K562 (cell line): ENCODE measurements around the gene HECW1.

Experiments
- CBX8 ChIP-seq: fragments of 200-600 bp; sonication (generic); IDR thresholded peaks from 2 replicates; pipeline ENCODE4 v1.6.1; 2012; ENCODE audit warnings: borderline replicate concordance, mixed run types, low read depth, mild to moderate bottlenecking, moderate library complexity, mixed read lengths, low read length, control low read depth, inconsistent platforms; ENCODE audit not compliant: poor library complexity, severe bottlenecking; ENCODE audit errors: extremely low read depth
- JUNB ChIP-seq: fragments of 450-650 bp; formaldehyde crosslinking; conservative IDR thresholded peaks from 2 replicates; pipeline ENCODE4 v1.4.0; 2020; ENCODE audit warnings: mild to moderate bottlenecking
- POLR2A ChIP-seq: fragments of 450-650 bp; conservative IDR thresholded peaks from 2 replicates; pipeline ENCODE4 v1.6.1; 2016
- POLR2AphosphoS5 ChIP-seq: IDR thresholded peaks from 2 replicates; pipeline ENCODE4 v1.6.1; 2011; ENCODE audit warnings: mild to moderate bottlenecking, low read depth, low read length, moderate library complexity; ENCODE audit not compliant: control insufficient read depth, insufficient read depth
- ZC3H11A ChIP-seq: IDR thresholded peaks from 2 replicates; pipeline ENCODE4 v1.6.1; 2012; ENCODE audit warnings: low read depth, low read length, improper control_type of control experiment

- TF ChIP-seq ZC3H11A (no peak), JUNB (no peak), CBX8 (no peak), POLR2A (no peak), POLR2AphosphoS5 (no peak)
Observed at GRCh38 chr7:43112459-43112940, at the start of gene HECW1.
